GM19240 (cell line): Measurements from ENCODE around the gene ERBB2.
"Not testable (repeated sequence)": the region's sequence is repeated elsewhere in the genome, so short reads cannot be mapped to it uniquely, and the experiment has no call there.

Experiments used
- DNase-seq: peaks from one replicate; pipeline ENCODE4 v3.0.0; 2011; ENCODE audit warnings: low spot score; ENCODE audit not compliant: insufficient read length

The ERBB2 gene

GRCh38 chr17:39678340-39679116 is 21.3 kb upstream of the ERBB2 start:
- no peak for DNase-seq

- DNase-seq, result no peak
These were observed 20.2 kb upstream of the ERBB2 start for GRCh38 chr17:39679521-39680192.

- DNase-seq, result no peak
These were observed 16.4 kb upstream of the ERBB2 start for GRCh38 chr17:39683295-39683939.

GRCh38 chr17:39684369-39685192 is 15.3 kb upstream of the ERBB2 start:
- no peak for DNase-seq

GRCh38 chr17:39687101-39687545 is 12.7 kb upstream of the ERBB2 start:
- no peak for DNase-seq

GRCh38 chr17:39687546-39688474 is 12.1 kb upstream of the ERBB2 start, which contains the start of gene PGAP3:
Gene PGAP3 (minus strand): TSS chr17:39688057. CDS start chr17:39688014, 43 bp downstream.
- peak; percentile 94 for DNase-seq

GRCh38 chr17:39688475-39688835 is 11.4 kb upstream of the ERBB2 start:
- DNase-seq, result no peak

- DNase-seq, result no peak
These were observed 10.9 kb upstream of the ERBB2 start for GRCh38 chr17:39688945-39689344.

- no peak for DNase-seq
These were observed 5.3 kb upstream of the ERBB2 start for GRCh38 chr17:39694593-39694992.

- no peak for DNase-seq
These were observed 4.8 kb upstream of the ERBB2 start for GRCh38 chr17:39695089-39695474.

GRCh38 chr17:39696731-39697130 is 3.1 kb upstream of the ERBB2 start:
- DNase-seq, result no peak

- no peak for DNase-seq
These were observed 1.9 kb upstream of the ERBB2 start for GRCh38 chr17:39697961-39698360.

- not testable (repeated sequence) for DNase-seq
These were observed 577 bp upstream of the ERBB2 start for GRCh38 chr17:39699157-39699817.

- no peak for DNase-seq
These were observed 504 bp downstream of the ERBB2 start for GRCh38 chr17:39700148-39700987.

- no peak for DNase-seq
These were observed 1.3 kb downstream of the ERBB2 start for GRCh38 chr17:39701012-39701783.

GRCh38 chr17:39701784-39702422 is 2.0 kb downstream of the ERBB2 start:
- no peak for DNase-seq
